ENCODE results near the gene PACSIN1.

PACSIN1 gene

GRCh38 chr6:34516391-34517324, 50.8 kb downstream of the PACSIN1 start:
- DNase-seq = no peak

GRCh38 chr6:34517461-34517881, 51.6 kb downstream of the PACSIN1 start:
- DNase-seq = no peak

GRCh38 chr6:34517966-34518365, 52.1 kb downstream of the PACSIN1 start:
- DNase-seq = no peak

- no peak for DNase-seq
These were observed 52.9 kb downstream of the PACSIN1 start for GRCh38 chr6:34518669-34519365.

- DNase-seq = no peak
These were observed 54.2 kb downstream of the PACSIN1 start for GRCh38 chr6:34519971-34520644.

- no peak for DNase-seq
These were observed 55.0 kb downstream of the PACSIN1 start for GRCh38 chr6:34520645-34521462.

- no peak for DNase-seq
These were observed 55.8 kb downstream of the PACSIN1 start for GRCh38 chr6:34521463-34522285.

GRCh38 chr6:34522761-34523160, 56.9 kb downstream of the PACSIN1 start:
- no peak for DNase-seq

GRCh38 chr6:34523441-34524206, 57.7 kb downstream of the PACSIN1 start:
- no peak for DNase-seq

- no peak for DNase-seq
These were observed 58.6 kb downstream of the PACSIN1 start for GRCh38 chr6:34524499-34524898.

- no peak for DNase-seq
These were observed 59.1 kb downstream of the PACSIN1 start for GRCh38 chr6:34524971-34525370.

GRCh38 chr6:34525431-34526175, 59.7 kb downstream of the PACSIN1 start:
- no peak for DNase-seq

GRCh38 chr6:34526241-34526972, 60.5 kb downstream of the PACSIN1 start:
- no peak for DNase-seq

GRCh38 chr6:34526992-34527728, 61.3 kb downstream of the PACSIN1 start:
- DNase-seq = peak; percentile 32

GRCh38 chr6:34527751-34528670, 62.1 kb downstream of the PACSIN1 start:
- DNase-seq = no peak

- DNase-seq = no peak
These were observed 63.3 kb downstream of the PACSIN1 start for GRCh38 chr6:34528996-34529664.

Data from GF-D8 (cell line).